Neural cell (in vitro differentiated cells): ENCODE data around the gene FSCN2. TPM values are rescaled to one million over a fixed set of nuclear protein-coding genes. Genes with fewer than 3 reads are reported as not detected.

Experiments
- H2AFZ ChIP-seq: fragments of 200-600, 300-800 bp; sonication (generic), shearing (Covaris generic); 2 replicates; pipeline ENCODE4 v1.6.0; 2014; ENCODE audit warnings: low read depth, mild to moderate bottlenecking, antibody characterized with exemption, low read length, moderate library complexity
- H3F3A ChIP-seq: fragments of 200-600 bp; shearing (Covaris generic); 2 replicates; pipeline ENCODE4 v1.6.1; 2016; ENCODE audit warnings: mild to moderate bottlenecking, moderate library complexity, mixed read lengths, antibody characterized with exemption, low read length; ENCODE audit not compliant: insufficient read depth, poor library complexity, severe bottlenecking
- H3K27ac ChIP-seq: fragments of 200-600, 300-800 bp; sonication (generic), shearing (Covaris generic); 2 replicates; pipeline ENCODE4 v1.5.1; 2014; ENCODE audit warnings: mild to moderate bottlenecking, low read length, moderate library complexity
- H3K27me3 ChIP-seq: fragments of 300-800, 200-600 bp; sonication (generic), shearing (Covaris generic); 2 replicates; pipeline ENCODE4 v1.6.0; 2014; ENCODE audit warnings: mild to moderate bottlenecking, low read depth, low read length, moderate library complexity; ENCODE audit not compliant: insufficient read depth
- H3K36me3 ChIP-seq: fragments of 300-800, 200-600 bp; sonication (generic), shearing (Covaris generic); 2 replicates; pipeline ENCODE4 v1.5.1; 2014; ENCODE audit warnings: mild to moderate bottlenecking, antibody characterized with exemption, low read length, moderate library complexity; ENCODE audit not compliant: insufficient read depth
- H3K4me2 ChIP-seq: fragments of 300-800, 200-600 bp; sonication (generic), shearing (Covaris generic); 2 replicates; pipeline ENCODE4 v1.6.0; 2014; ENCODE audit warnings: mild to moderate bottlenecking, low read length
- H3K4me3 ChIP-seq: fragments of 300-800, 200-600 bp; sonication (generic), shearing (Covaris generic); 2 replicates; pipeline ENCODE4 v1.5.1; 2014; ENCODE audit warnings: mild to moderate bottlenecking, low read length, moderate library complexity
- H3K79me2 ChIP-seq: fragments of 200-600 bp; shearing (Covaris generic); replicated peaks from 2 replicates; pipeline ENCODE4 v1.6.0; 2014; ENCODE audit warnings: mild to moderate bottlenecking, low read length, moderate library complexity; ENCODE audit not compliant: insufficient read depth
- H3K9ac ChIP-seq: fragments of 300-800, 200-600 bp; sonication (generic), shearing (Covaris generic); 2 replicates; pipeline ENCODE4 v1.6.1; 2016; ENCODE audit warnings: mild to moderate bottlenecking, low read length, mixed read lengths
- H3K9me2 ChIP-seq: fragments of 200-600 bp; shearing (Covaris generic); 2 replicates; pipeline ENCODE4 v1.6.1; 2016; ENCODE audit warnings: mild to moderate bottlenecking, low read length, mixed read lengths; ENCODE audit not compliant: insufficient read depth
- H3K9me3 ChIP-seq: fragments of 200-600, 300-800 bp; sonication (generic), shearing (Covaris generic); 2 replicates; pipeline ENCODE4 v1.6.1; 2016; ENCODE audit warnings: mild to moderate bottlenecking, mixed run types, low read length, moderate library complexity, mixed read lengths
- H4K20me1 ChIP-seq: fragments of 200-600 bp; shearing (Covaris generic); 2 replicates; pipeline ENCODE4 v1.6.1; 2016; ENCODE audit warnings: mild to moderate bottlenecking, mixed run types; ENCODE audit not compliant: insufficient read depth
- EP300 ChIP-seq: fragments of 450-650 bp; conservative IDR thresholded peaks from 2 replicates; pipeline ENCODE4 v1.6.1; 2014; ENCODE audit warnings: antibody characterized with exemption, mild to moderate bottlenecking, moderate library complexity; ENCODE audit not compliant: poor library complexity, severe bottlenecking
- EZH2 ChIP-seq: fragments of 200-600, 300-800 bp; shearing (Covaris generic), sonication (generic); IDR thresholded peaks from 2 replicates; pipeline ENCODE4 v1.6.1; 2014; ENCODE audit warnings: antibody characterized with exemption, low read length, borderline replicate concordance, mild to moderate bottlenecking; ENCODE audit not compliant: insufficient read depth, poor library complexity, severe bottlenecking
- MXI1 ChIP-seq: fragments of 450-650 bp; conservative IDR thresholded peaks from 2 replicates; pipeline ENCODE4 v1.6.1; 2014; ENCODE audit warnings: antibody characterized with exemption, mild to moderate bottlenecking; ENCODE audit not compliant: poor library complexity, severe bottlenecking
- POLR2AphosphoS5 ChIP-seq: IDR thresholded peaks from 2 replicates; pipeline ENCODE4 v1.6.1; 2012
- RAD21 ChIP-seq: fragments of 450-650 bp; conservative IDR thresholded peaks from 2 replicates; pipeline ENCODE4 v1.6.1; 2014; ENCODE audit warnings: antibody characterized with exemption, mild to moderate bottlenecking, moderate library complexity
- SMC3 ChIP-seq: fragments of 450-650 bp; conservative IDR thresholded peaks from 2 replicates; pipeline ENCODE4 v1.6.1; 2014; ENCODE audit warnings: antibody characterized with exemption, mild to moderate bottlenecking, moderate library complexity; ENCODE audit not compliant: poor library complexity
- TAF1 ChIP-seq: IDR thresholded peaks from 2 replicates; pipeline ENCODE4 v1.6.1; 2012; ENCODE audit warnings: low read depth
- polyA plus RNA-seq: library from polyadenylated mRNA; depleted of rRNA; stranded (reverse); fragments of >200 nt; gene quantifications from 2 replicates; pipeline ENCODE4 v1.2.3, GENCODE V29; 2014
- TF ChIP-seq, protein P1 (sequence below): fragments of 450-650 bp; IDR thresholded peaks from 2 replicates; pipeline ENCODE4 v1.5.1; 2014; ENCODE audit warnings: antibody characterized with exemption, mild to moderate bottlenecking, moderate library complexity; ENCODE audit not compliant: poor library complexity, severe bottlenecking
- TF ChIP-seq, protein P2 (sequence below): IDR thresholded peaks from 2 replicates; pipeline ENCODE4 v1.6.1; 2012; ENCODE audit warnings: borderline replicate concordance

Gene FSCN2
- polyA plus RNA-seq, 1 donor from 2014 or later, result 4.8 TPM

DNA sequence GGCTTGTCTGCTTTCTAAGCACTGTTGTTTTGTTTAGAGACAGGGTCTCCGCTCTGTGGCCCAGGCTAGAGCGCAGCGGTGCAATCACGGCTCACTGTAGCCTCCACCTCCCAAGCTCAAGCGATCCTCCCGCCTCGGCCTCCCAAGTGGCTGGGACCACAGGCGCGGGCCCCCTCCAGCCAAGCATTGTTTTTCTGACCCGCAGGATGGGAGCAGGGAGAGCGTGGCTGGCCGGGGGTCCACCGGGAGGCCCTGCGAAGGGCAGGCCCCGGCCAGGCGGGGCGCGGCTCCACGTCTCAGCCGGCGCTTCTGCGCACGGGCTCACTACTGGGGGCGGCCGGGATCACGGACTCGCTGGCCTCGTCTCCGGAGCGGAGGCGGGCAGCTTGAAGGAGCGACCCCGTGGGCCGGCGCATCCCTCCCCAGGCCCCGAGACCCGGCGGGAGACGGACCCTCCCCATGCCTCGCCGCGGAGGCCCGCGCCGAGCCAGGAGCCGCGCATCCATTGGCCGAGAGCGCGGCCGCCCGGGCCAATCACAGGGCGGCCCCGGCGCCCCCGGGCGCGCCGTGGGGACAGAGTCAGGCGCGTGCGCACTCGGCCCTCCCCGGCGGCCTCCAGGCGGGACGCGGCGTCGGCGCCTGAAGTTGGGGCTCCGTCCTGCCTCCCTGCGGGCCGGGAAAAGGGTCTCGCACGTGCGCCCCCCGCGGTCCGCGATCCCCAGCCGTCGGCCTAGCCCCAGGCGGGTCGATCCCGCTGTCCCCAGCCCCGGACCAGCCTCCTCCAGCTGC is 40.5 kb upstream of the FSCN2 start:
- peak overlapping the region; percentile 60 for H2AFZ ChIP-seq
- H3K27ac ChIP-seq, result no peak overlapping the region
- H3K9me2 ChIP-seq, result no peaks in the 10 kb centered on the region
- TF ChIP-seq, protein P1, sequence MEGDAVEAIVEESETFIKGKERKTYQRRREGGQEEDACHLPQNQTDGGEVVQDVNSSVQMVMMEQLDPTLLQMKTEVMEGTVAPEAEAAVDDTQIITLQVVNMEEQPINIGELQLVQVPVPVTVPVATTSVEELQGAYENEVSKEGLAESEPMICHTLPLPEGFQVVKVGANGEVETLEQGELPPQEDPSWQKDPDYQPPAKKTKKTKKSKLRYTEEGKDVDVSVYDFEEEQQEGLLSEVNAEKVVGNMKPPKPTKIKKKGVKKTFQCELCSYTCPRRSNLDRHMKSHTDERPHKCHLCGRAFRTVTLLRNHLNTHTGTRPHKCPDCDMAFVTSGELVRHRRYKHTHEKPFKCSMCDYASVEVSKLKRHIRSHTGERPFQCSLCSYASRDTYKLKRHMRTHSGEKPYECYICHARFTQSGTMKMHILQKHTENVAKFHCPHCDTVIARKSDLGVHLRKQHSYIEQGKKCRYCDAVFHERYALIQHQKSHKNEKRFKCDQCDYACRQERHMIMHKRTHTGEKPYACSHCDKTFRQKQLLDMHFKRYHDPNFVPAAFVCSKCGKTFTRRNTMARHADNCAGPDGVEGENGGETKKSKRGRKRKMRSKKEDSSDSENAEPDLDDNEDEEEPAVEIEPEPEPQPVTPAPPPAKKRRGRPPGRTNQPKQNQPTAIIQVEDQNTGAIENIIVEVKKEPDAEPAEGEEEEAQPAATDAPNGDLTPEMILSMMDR, result no peak
- no peak for TF ChIP-seq TAF1
- TF ChIP-seq POLR2AphosphoS5, result peak; percentile 74
- peak; percentile 62 for TF ChIP-seq MXI1
- TF ChIP-seq RAD21, result no peak
- TF ChIP-seq EP300, result peak; percentile 23
- TF ChIP-seq SMC3, result no peak
- no peaks in the 10 kb centered on the region for H3K27me3 ChIP-seq
- H3K36me3 ChIP-seq, result no peaks in the 10 kb centered on the region
- H4K20me1 ChIP-seq, result no peaks in the 10 kb centered on the region
- peak overlapping the region; percentile 69 for H3K9ac ChIP-seq
- H3K79me2 ChIP-seq, result peaks cover 17% of the 10 kb centered on the region
- peak overlapping the region; percentile 66 for H3K4me3 ChIP-seq
- H3K9me3 ChIP-seq, result no peaks in the 10 kb centered on the region
- H3F3A ChIP-seq, result no peaks in the 10 kb centered on the region
- no peak overlapping the region for H3K4me2 ChIP-seq

DNA sequence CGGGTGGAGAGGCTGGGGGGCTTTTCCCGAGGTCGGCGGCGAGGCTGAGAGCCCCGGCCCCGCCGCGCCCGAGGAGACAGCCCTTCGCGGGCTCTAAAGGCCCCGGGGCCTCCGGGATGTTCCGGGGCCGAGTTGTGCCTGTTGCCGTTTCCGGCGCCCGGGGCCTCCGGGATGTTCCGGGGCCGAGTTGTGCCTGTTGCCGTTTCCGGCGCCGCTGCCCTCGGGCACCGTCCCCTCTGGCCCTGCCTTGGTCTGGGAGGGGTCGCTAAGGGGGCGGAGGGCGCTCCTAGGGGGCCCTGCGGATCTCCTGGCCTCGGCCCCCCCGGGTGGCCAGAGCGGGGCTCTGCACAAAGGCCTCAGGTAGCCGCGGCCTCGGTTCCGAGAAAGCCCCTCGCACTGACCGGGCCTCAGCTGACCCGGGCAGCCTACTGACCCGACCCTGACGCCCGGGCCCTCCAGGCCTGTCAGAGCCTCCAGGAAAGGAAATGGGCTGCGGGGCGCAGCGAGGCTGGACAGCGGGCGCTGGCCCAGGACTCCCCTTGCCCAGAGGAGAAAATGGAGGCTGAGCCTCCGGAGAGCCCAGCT is 39.8 kb upstream of the FSCN2 start:
- H3K9me2 ChIP-seq, result no peaks in the 10 kb centered on the region
- no peak overlapping the region for H3K4me2 ChIP-seq
- H3K9me3 ChIP-seq, result no peaks in the 10 kb centered on the region
- no peaks in the 10 kb centered on the region for H4K20me1 ChIP-seq
- TF ChIP-seq MXI1 (no peak), SMC3 (no peak), RAD21 (no peak), EP300 (no peak), EZH2 (no peak), POLR2AphosphoS5 (no peak), TAF1 (no peak)
- TF ChIP-seq, protein P1, result no peak
- TF ChIP-seq, protein P2, sequence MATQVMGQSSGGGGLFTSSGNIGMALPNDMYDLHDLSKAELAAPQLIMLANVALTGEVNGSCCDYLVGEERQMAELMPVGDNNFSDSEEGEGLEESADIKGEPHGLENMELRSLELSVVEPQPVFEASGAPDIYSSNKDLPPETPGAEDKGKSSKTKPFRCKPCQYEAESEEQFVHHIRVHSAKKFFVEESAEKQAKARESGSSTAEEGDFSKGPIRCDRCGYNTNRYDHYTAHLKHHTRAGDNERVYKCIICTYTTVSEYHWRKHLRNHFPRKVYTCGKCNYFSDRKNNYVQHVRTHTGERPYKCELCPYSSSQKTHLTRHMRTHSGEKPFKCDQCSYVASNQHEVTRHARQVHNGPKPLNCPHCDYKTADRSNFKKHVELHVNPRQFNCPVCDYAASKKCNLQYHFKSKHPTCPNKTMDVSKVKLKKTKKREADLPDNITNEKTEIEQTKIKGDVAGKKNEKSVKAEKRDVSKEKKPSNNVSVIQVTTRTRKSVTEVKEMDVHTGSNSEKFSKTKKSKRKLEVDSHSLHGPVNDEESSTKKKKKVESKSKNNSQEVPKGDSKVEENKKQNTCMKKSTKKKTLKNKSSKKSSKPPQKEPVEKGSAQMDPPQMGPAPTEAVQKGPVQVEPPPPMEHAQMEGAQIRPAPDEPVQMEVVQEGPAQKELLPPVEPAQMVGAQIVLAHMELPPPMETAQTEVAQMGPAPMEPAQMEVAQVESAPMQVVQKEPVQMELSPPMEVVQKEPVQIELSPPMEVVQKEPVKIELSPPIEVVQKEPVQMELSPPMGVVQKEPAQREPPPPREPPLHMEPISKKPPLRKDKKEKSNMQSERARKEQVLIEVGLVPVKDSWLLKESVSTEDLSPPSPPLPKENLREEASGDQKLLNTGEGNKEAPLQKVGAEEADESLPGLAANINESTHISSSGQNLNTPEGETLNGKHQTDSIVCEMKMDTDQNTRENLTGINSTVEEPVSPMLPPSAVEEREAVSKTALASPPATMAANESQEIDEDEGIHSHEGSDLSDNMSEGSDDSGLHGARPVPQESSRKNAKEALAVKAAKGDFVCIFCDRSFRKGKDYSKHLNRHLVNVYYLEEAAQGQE, result no peak
- H3K9ac ChIP-seq, result peak overlapping the region; percentile 69
- H3K27me3 ChIP-seq, result no peaks in the 10 kb centered on the region
- H3K36me3 ChIP-seq, result no peaks in the 10 kb centered on the region
- no peak overlapping the region for H3K27ac ChIP-seq
- H3F3A ChIP-seq, result no peaks in the 10 kb centered on the region
- peak overlapping the region; percentile 66 for H3K4me3 ChIP-seq
- peaks cover 17% of the 10 kb centered on the region for H3K79me2 ChIP-seq
- H2AFZ ChIP-seq, result no peak overlapping the region
